Prostate gland (tissue), 2 donors: ENCODE results near the gene PDLIM7.

ENCODE experiments used
- POLR2A ChIP-seq: fragments of 450-650 bp; IDR thresholded peaks from one replicate; pipeline ENCODE4 v1.6.1; 2016; ENCODE audit warnings: antibody characterized with exemption, mild to moderate bottlenecking
- POLR2AphosphoS5 ChIP-seq: sonication (generic); formaldehyde crosslinking; IDR thresholded peaks from one replicate; pipeline ENCODE4 v1.6.1; 2017; ENCODE audit warnings: antibody characterized with exemption
- TF ChIP-seq, protein P1 (sequence below), 4 experiments: fragments of 200-600 bp in 2 of 4; fragments of 450-650 bp in 2 of 4; sonication (generic) in 2 of 4; IDR thresholded peaks; 1 replicate in 3 of 4; 2 replicates in 1 of 4; pipeline ENCODE4 v1.5.1; 2016 to 2019; ENCODE audit warnings: antibody characterized with exemption in 4 of 4, mild to moderate bottlenecking in 2 of 4, moderate library complexity in 2 of 4

DNA sequence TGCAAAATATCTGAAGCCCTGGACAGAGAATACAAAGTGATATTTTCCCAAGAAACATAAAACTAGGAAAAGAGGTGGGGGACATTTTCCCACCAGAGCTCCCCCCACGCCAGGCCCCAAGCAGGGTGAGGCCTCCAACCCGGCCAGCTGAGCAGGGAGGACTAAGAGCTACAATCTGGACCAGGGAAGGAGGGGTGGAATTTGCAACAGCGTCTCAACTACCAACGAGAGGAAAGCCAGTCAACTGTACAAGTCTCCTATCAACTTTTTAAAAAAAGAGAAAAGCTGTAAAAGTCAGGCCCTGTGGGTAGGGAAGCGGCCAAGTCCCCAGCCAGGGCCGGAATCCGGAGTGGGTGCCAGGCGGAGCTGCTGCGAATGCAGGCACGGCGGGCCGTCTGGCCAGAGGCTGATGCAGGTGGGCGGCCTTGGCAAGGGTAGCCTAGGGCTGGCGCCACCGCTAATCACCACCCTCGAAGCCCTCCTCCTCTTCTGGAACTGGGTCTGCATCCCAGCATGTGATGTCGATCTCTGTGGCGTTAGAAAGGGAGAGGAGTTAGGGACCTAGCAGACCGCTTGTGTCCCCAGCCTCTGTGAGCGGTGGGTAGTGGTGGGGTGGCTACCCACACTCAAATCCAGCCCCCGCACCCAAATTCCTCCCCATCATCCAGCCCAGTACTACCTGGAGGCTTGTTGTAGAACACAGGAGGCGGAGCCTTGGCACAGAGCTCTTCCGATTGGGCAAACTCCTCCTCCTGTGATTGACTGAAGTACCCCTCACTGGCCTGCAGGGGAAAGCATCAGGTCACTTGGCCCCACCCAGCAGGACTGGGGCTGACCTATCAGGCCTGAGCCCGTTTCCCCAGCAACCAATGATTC lies 40.2 kb downstream of the PDLIM7 start:
- TF ChIP-seq, protein P1, sequence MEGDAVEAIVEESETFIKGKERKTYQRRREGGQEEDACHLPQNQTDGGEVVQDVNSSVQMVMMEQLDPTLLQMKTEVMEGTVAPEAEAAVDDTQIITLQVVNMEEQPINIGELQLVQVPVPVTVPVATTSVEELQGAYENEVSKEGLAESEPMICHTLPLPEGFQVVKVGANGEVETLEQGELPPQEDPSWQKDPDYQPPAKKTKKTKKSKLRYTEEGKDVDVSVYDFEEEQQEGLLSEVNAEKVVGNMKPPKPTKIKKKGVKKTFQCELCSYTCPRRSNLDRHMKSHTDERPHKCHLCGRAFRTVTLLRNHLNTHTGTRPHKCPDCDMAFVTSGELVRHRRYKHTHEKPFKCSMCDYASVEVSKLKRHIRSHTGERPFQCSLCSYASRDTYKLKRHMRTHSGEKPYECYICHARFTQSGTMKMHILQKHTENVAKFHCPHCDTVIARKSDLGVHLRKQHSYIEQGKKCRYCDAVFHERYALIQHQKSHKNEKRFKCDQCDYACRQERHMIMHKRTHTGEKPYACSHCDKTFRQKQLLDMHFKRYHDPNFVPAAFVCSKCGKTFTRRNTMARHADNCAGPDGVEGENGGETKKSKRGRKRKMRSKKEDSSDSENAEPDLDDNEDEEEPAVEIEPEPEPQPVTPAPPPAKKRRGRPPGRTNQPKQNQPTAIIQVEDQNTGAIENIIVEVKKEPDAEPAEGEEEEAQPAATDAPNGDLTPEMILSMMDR (IDR thresholded peaks at IDR 0.05) = peak in 3 of 4 experiments; percentile 26 to 74 (median 53)
- TF ChIP-seq POLR2A (no peak), POLR2AphosphoS5 (peak; percentile 45)
